Kidney (tissue), 14 donors: ENCODE measurements around the gene DSC3. TPM values are rescaled to one million over a fixed set of nuclear protein-coding genes. Genes with fewer than 3 reads are reported as not detected.
A peak's percentile ranks its signal among the peaks of the same experiment; 100 is the strongest.

Experiments
- DNase-seq, 5 donors: peaks; one replicate each; pipeline ENCODE4 v3.0.0-alpha.2; 2013 to 2020
- FAIRE-seq: peaks from 2 replicates; lab custom pipeline; 2012; peaks lifted over from hg19 to GRCh38; lab: Jason Lieb, UNC
- H3K27ac ChIP-seq, 2 donors: one replicate each; pipeline ENCODE4 v1.7.0; 2013; ENCODE audit warnings: low read depth in 2 of 2, low read length in 2 of 2, inconsistent platforms in 1 of 2
- H3K27me3 ChIP-seq: one replicate; pipeline ENCODE4 v1.7.1; 2013; ENCODE audit warnings: low read length, inconsistent platforms; ENCODE audit not compliant: control insufficient read depth, insufficient read depth
- H3K36me3 ChIP-seq, 3 donors: one replicate each; pipeline versions ENCODE4 v1.7.0 to v1.7.1; 2013; ENCODE audit warnings: low read length in 3 of 3, control low read depth in 1 of 3, inconsistent platforms in 1 of 3; ENCODE audit not compliant: insufficient read depth in 3 of 3, control insufficient read depth in 2 of 3
- H3K4me1 ChIP-seq, 3 donors: one replicate each; pipeline versions ENCODE4 v1.7.0 to v1.7.1; 2013; ENCODE audit warnings: low read length in 3 of 3, inconsistent platforms in 1 of 3, low read depth in 1 of 3; ENCODE audit not compliant: control insufficient read depth in 2 of 3, insufficient read depth in 2 of 3
- H3K4me3 ChIP-seq, 3 donors: one replicate each; pipeline versions ENCODE4 v1.7.0 to v1.8.1; 2013; ENCODE audit warnings: low read length in 3 of 3, control low read depth in 1 of 3, inconsistent platforms in 1 of 3
- H3K9ac ChIP-seq, 3 donors: one replicate each; pipeline versions ENCODE4 v1.7.0 to v1.7.1; 2013; ENCODE audit warnings: low read length in 3 of 3, control low read depth in 1 of 3, inconsistent platforms in 1 of 3
- H3K9me3 ChIP-seq, 3 donors: one replicate each; pipeline versions ENCODE4 v1.7.0 to v1.7.1; 2013; ENCODE audit warnings: low read length in 3 of 3, control low read depth in 1 of 3, inconsistent platforms in 1 of 3; ENCODE audit not compliant: control insufficient read depth in 2 of 3, insufficient read depth in 1 of 3
- CTCF ChIP-seq: IDR thresholded peaks from 3 replicates; pipeline ENCODE4 v1.5.1; 2012; ENCODE audit warnings: mild to moderate bottlenecking, moderate library complexity, borderline replicate concordance; ENCODE audit not compliant: insufficient read depth; ENCODE audit errors: extremely low read depth
- intact Hi-C: fragments of 100-400 bp; cut with DNase I; formaldehyde crosslinking; loops from one replicate; pipeline ENCODE4 v1.11.1; 2022
- polyA plus RNA-seq: library from polyadenylated mRNA; stranded (reverse); fragments of 350-450 nt; fragmentation: Illumina TruSeq; extraction: RNeasy Lipid Tissue Mini Kit (QIAGEN cat#74804); gene quantifications from one replicate; pipeline ENCODE4 v1.2.3, GENCODE V29; 2014; ENCODE audit warnings: low read depth, low replicate concordance; ENCODE audit not compliant: insufficient read depth
- total RNA-seq: library from RNA; stranded (reverse); fragmentation: NEBNext Ultra II Directional; extraction: Animal tissue kit (Norgen Biotek cat#: 25700); gene quantifications from one replicate; pipeline ENCODE4 v1.2.1, GENCODE V29; 2021
- donor health status: control.
- donor health status: control.
- donor health status: control.
- donor health status: control.
- donor health status: control.
- donor health status: DM: yes; HTN: yes; CAD: no.
- donor health status: Normal renal cell carcinoma (clear cell type).

DSC3 gene
- total and polyA plus RNA-seq, 2 donors from 2014 or later = not detected

- Histone ChIP-seq H3K36me3 (no peaks in the 10 kb centered on the region), H3K4me3 (no peak overlapping the region), H3K27ac (no peak overlapping the region), H3K27me3 (no peaks in the 10 kb centered on the region), H3K9ac (no peak overlapping the region), H3K9me3 (no peaks in the 10 kb centered on the region), H3K4me1 (no peaks in the 10 kb centered on the region)
- FAIRE-seq (no peak), DNase-seq (no peak)
- intact Hi-C loops = no loop called here
- no peak for TF ChIP-seq CTCF
These were observed 42.5 kb downstream of the DSC3 start for GRCh38 chr18:30999887-31000628.

- Histone ChIP-seq H3K36me3 (no peaks in the 10 kb centered on the region), H3K4me1 (no peaks in the 10 kb centered on the region), H3K9ac (no peak overlapping the region), H3K4me3 (no peak overlapping the region), H3K9me3 (no peaks in the 10 kb centered on the region), H3K27ac (no peak overlapping the region), H3K27me3 (no peaks in the 10 kb centered on the region)
- no peak for TF ChIP-seq CTCF
- peak; percentile 53 for FAIRE-seq
- peak in 2 of 5 donors; percentile 8 to 11 for DNase-seq
- intact Hi-C loops = no loop called here
These were observed 43.4 kb downstream of the DSC3 start for GRCh38 chr18:30999186-30999585.

- Histone ChIP-seq H3K4me3 (no peak overlapping the region), H3K9ac (no peak overlapping the region), H3K36me3 (no peaks in the 10 kb centered on the region), H3K27me3 (no peaks in the 10 kb centered on the region), H3K9me3 (no peaks in the 10 kb centered on the region), H3K27ac (no peak overlapping the region), H3K4me1 (no peaks in the 10 kb centered on the region)
- DNase-seq (no peak), FAIRE-seq (no peak)
- intact Hi-C loops = no loop called here
- no peak for TF ChIP-seq CTCF
These were observed 45.3 kb downstream of the DSC3 start for GRCh38 chr18:30997223-30997622.

GRCh38 chr18:30992231-30992630 lies 50.3 kb downstream of the DSC3 start:
- no peak for TF ChIP-seq CTCF
- Histone ChIP-seq H3K36me3 (no peaks in the 10 kb centered on the region), H3K27ac (no peak overlapping the region), H3K9me3 (no peaks in the 10 kb centered on the region), H3K4me1 (no peaks in the 10 kb centered on the region), H3K27me3 (no peaks in the 10 kb centered on the region), H3K4me3 (no peak overlapping the region), H3K9ac (no peak overlapping the region)
- FAIRE-seq = no peak
- intact Hi-C loops = no loop called here
- no peak for DNase-seq
